ENCODE results near the gene DDR1.

The DDR1 gene

DNA sequence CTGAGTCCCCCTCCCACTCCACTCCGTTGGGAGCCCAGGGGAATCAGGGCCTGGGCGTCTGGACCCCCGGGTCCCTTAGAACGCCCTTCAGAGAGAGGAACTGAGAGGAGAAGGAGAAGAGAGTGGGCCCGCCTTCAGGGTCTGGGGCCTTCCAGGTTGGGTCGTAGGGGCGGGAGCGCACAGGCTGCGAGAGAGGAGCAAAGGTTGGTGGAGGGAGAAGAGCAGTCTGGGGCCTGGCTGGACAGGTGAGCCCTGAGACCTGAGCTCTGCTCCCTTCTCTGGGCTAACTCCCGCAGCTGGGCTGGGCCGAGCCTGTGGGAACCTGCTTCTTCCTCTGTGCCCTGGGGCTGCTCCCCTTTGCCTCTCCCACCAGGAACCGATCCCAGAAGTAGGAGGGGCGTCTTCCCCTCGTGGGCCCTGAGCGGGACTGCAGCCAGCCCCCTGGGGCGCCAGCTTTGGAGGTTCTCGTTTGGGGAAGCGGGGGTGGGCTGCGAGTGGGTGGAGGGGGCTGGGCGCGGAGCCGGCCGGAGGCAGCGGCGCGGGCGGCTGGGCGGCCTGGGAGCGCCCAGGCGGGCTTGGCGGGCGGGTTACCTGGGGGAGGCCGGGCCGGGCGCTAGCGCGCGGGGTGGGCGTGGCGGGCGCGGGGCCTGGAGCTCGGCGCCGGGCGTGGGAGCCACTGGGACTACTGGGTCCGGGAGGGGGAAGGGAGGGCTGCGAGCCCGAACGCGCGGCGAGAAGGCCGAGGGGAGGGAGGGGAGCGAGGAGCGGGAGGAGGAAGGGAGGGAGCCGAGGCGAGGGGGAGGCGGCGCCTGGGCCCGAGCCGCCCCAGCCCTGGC is at the start of gene DDR1:
Gene DDR1 (plus strand): TSS at position 835 of the 836 bp plus-strand sequence. CDS start 4,211 bp downstream, outside the sequence.
- TF ChIP-seq, protein P1, sequence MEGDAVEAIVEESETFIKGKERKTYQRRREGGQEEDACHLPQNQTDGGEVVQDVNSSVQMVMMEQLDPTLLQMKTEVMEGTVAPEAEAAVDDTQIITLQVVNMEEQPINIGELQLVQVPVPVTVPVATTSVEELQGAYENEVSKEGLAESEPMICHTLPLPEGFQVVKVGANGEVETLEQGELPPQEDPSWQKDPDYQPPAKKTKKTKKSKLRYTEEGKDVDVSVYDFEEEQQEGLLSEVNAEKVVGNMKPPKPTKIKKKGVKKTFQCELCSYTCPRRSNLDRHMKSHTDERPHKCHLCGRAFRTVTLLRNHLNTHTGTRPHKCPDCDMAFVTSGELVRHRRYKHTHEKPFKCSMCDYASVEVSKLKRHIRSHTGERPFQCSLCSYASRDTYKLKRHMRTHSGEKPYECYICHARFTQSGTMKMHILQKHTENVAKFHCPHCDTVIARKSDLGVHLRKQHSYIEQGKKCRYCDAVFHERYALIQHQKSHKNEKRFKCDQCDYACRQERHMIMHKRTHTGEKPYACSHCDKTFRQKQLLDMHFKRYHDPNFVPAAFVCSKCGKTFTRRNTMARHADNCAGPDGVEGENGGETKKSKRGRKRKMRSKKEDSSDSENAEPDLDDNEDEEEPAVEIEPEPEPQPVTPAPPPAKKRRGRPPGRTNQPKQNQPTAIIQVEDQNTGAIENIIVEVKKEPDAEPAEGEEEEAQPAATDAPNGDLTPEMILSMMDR (IDR thresholded peaks at IDR 0.05; ENCODE audit: insufficient read depth, low read length, missing control alignments) = no peak
- POLR2A ChIA-PET = interaction anchor here (0.6 to 1.0 kb wide), 5 partner anchors 40 to 270 kb away, joined by 3 to 5 read pairs (median 3); partner anchors contain the start of gene FLOT1
- H3K4me3 ChIP-seq (ENCODE audit: low read depth, low read length) = peak within 1 kb of the TSS; percentile 82
- DNase-seq (ENCODE audit: low read depth, low spot score) = no peak
- CTCF ChIA-PET = interaction anchor here (0.6 to 13.1 kb wide), 17 partner anchors 10 to 205 kb away, joined by 3 to 472 read pairs (median 5); partner anchors contain the start of gene VARS2

DNA sequence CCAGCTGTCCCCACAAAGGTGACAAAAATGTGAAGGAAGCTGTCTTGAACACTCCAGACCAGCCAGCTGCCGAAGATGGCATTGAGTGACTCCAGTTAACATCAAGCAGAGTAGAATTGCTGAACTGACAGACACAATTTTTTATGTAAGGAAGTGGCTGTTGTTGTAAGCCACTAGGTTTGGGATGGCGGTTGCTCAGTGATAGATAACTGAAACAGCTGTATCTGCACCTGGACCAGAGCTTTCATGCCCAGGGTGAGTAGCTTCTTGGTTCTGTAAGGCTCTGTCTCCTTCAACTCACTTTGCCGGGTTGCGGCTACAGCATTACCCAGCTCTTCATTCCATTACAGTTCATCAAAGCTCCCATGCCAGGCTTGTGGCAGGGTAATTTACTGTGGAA is 49.7 kb upstream of the DDR1 start:
- H3K4me3 ChIP-seq (ENCODE audit: low read depth, low read length) = no peak overlapping the region
- CTCF ChIA-PET = interaction anchor here (0.6 to 21.0 kb wide), 8 partner anchors 10 to 252 kb away, joined by 3 to 472 read pairs (median 6); partner anchors contain the start of genes DDR1, GTF2H4 and VARS2
- POLR2A ChIA-PET = no interaction called here
- DNase-seq (ENCODE audit: low read depth, low spot score) = no peak
- TF ChIP-seq, protein P1 (IDR thresholded peaks at IDR 0.05; ENCODE audit: insufficient read depth, low read length, missing control alignments) = no peak

DNA sequence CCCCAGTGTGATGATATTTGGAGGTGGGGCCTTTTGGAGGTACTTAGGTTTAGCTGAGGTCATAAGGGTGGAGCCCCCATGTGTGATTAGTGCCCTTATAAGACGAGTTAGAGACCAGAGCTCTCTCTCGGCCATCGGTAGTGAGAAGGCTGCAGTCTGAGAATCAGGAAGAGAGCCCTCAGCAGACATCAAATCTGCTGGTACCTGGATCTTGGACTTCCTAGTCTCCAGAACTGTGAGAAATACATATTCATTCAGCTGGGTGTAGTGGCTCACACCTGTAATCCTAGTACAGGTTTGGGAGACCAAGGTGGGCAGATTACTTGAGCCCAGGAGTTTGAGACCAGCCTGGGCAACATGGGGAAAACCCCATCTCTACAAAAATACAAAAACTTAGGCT is 48.7 kb upstream of the DDR1 start:
- TF ChIP-seq, protein P1 (IDR thresholded peaks at IDR 0.05; ENCODE audit: insufficient read depth, low read length, missing control alignments) = no peak
- ChIA-PET POLR2A (no interaction called here), CTCF (interaction anchor here (0.7 to 21.0 kb wide), 11 partner anchors 9 to 252 kb away, joined by 3 to 472 read pairs (median 7); partner anchors contain the start of genes DDR1, GTF2H4 and VARS2)
- no peak for DNase-seq (ENCODE audit: low read depth, low spot score)
- H3K4me3 ChIP-seq (ENCODE audit: low read depth, low read length) = no peak overlapping the region

DNA sequence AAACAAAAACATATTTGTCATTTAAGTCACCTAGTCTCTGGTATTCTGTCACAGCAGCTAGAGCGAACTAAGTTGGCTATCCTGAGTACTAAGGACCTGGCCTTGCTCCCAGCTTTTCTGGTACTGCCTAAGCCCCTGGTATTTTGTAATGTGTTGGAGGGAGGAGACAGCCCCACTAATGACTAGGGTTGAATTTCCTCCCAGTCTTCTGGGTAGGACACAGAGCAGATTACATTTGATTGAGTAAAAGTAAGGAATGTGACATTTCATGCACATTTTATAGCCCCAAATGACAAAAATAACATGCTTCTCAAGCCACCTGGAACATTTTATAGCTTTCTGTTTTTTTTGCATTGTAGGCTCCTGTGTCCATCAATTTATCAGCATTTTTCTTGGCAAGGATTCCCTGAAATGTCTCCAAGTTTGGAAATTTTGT is 47.9 kb upstream of the DDR1 start:
- TF ChIP-seq, protein P1 (IDR thresholded peaks at IDR 0.05; ENCODE audit: insufficient read depth, low read length, missing control alignments) = no peak

DNA sequence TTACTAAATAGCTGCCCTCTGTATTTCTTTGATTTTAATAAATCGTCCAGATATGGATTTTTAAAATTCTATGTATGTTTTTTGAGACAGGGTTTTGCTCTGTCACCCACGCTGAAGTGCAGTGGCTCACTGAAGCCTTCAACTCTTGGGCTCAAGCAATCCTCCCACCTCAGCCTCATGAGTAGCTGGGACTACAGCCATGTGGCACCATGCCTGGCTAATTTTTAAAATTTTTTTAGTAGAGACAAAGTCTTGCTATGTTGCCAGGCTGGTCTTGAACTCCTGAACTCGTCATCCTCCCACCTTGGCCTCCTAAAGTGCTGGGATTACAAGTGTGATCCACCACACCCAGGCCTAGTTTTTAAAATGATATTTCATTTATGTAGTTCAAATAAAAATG is 47.4 kb upstream of the DDR1 start:
- DNase-seq (ENCODE audit: low read depth, low spot score) = no peak
- ChIA-PET CTCF (interaction anchor here (0.5 to 21.0 kb wide), 6 partner anchors 9 to 354 kb away, joined by 4 to 472 read pairs (median 21); partner anchors contain the start of genes DDR1, GTF2H4 and VARS2), POLR2A (no interaction called here)
- TF ChIP-seq, protein P1 (IDR thresholded peaks at IDR 0.05; ENCODE audit: insufficient read depth, low read length, missing control alignments) = no peak
- H3K4me3 ChIP-seq (ENCODE audit: low read depth, low read length) = no peak overlapping the region

More for the DNA sequence above, 47.9 kb upstream of the DDR1 start:
- H3K4me3 ChIP-seq (ENCODE audit: low read depth, low read length) = no peak overlapping the region
- ChIA-PET POLR2A (interaction anchor here (0.8 kb wide), 1 partner anchor 94 kb away, joined by 5 read pairs; the partner anchor contains the start of gene FLOT1), CTCF (interaction anchor here (0.7 to 21.0 kb wide), 8 partner anchors 8 to 251 kb away, joined by 3 to 472 read pairs (median 15); partner anchors contain the start of genes DDR1, GTF2H4 and VARS2)
- no peak for DNase-seq (ENCODE audit: low read depth, low spot score)

DNA sequence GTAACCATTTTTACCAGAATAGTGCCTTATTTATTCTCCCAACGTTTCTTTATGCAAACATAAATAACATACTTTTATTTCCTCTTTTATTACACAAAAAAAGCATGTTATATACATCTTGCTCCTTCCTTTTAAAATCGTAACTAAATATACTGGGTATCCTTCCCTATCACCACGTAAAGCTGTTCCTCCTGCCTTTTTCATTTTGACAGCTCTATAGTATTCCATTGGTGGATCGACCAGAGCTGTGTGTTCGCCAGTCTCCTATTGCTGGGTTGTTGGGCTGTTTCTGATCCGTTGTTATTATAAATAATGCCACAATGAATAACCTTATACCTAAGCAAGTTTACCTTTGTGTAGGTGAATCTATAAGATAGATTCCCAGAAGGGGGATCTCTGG is 46.9 kb upstream of the DDR1 start:
- TF ChIP-seq, protein P1 (IDR thresholded peaks at IDR 0.05; ENCODE audit: insufficient read depth, low read length, missing control alignments) = no peak
- CTCF ChIA-PET = interaction anchor here (0.5 to 21.0 kb wide), 7 partner anchors 9 to 354 kb away, joined by 3 to 472 read pairs (median 18); partner anchors contain the start of genes DDR1, GTF2H4 and VARS2
- no peak overlapping the region for H3K4me3 ChIP-seq (ENCODE audit: low read depth, low read length)
- DNase-seq (ENCODE audit: low read depth, low spot score) = no peak
- POLR2A ChIA-PET = no interaction called here

All from AG04449 (cell line).